GM19240 (cell line): Measurements from ENCODE around the gene TPRG1L.

Experiments used
- DNase-seq: peaks from one replicate; pipeline ENCODE4 v3.0.0; 2011; ENCODE audit warnings: low spot score; ENCODE audit not compliant: insufficient read length

Gene TPRG1L

GRCh38 chr1:3628445-3628844 is 3.6 kb downstream of the TPRG1L start:
- no peak for DNase-seq

GRCh38 chr1:3629561-3630160 is 4.8 kb downstream of the TPRG1L start:
- DNase-seq, result no peak

GRCh38 chr1:3630161-3630611 is 5.4 kb downstream of the TPRG1L start:
- no peak for DNase-seq

- no peak for DNase-seq
These were observed 6.1 kb downstream of the TPRG1L start for GRCh38 chr1:3630914-3631313.

GRCh38 chr1:3631320-3632260 is 6.8 kb downstream of the TPRG1L start:
- DNase-seq, result no peak

GRCh38 chr1:3632298-3632697 is 7.5 kb downstream of the TPRG1L start:
- no peak for DNase-seq

- no peak for DNase-seq
These were observed 8.0 kb downstream of the TPRG1L start for GRCh38 chr1:3632716-3633343.

GRCh38 chr1:3633344-3634058 is 8.7 kb downstream of the TPRG1L start:
- DNase-seq, result no peak

- no peak for DNase-seq
These were observed 9.4 kb downstream of the TPRG1L start for GRCh38 chr1:3634059-3634800.

GRCh38 chr1:3636080-3636479 is 11.3 kb downstream of the TPRG1L start:
- DNase-seq, result no peak

- DNase-seq, result no peak
These were observed 11.7 kb downstream of the TPRG1L start for GRCh38 chr1:3636531-3636930.

GRCh38 chr1:3638027-3638426 is 13.2 kb downstream of the TPRG1L start:
- no peak for DNase-seq

- DNase-seq, result no peak
These were observed 13.9 kb downstream of the TPRG1L start for GRCh38 chr1:3638676-3639075.

GRCh38 chr1:3639397-3639911 is 14.6 kb downstream of the TPRG1L start:
- no peak for DNase-seq

- DNase-seq, result no peak
These were observed 15.5 kb downstream of the TPRG1L start for GRCh38 chr1:3640121-3640837.

GRCh38 chr1:3641046-3641760 is 16.4 kb downstream of the TPRG1L start:
- DNase-seq, result no peak

GRCh38 chr1:3641816-3642215 is 17.0 kb downstream of the TPRG1L start:
- no peak for DNase-seq

- DNase-seq, result no peak
These were observed 18.3 kb downstream of the TPRG1L start for GRCh38 chr1:3642919-3643675.

- DNase-seq, result no peak
These were observed 19.5 kb downstream of the TPRG1L start for GRCh38 chr1:3644273-3644672.
